Activated CD4-positive, alpha-beta T cell treated with anti-CD3 and anti-CD28 coated beads for 36 hours (primary cell): ENCODE results near the gene CRAMP1. TPM values are rescaled to one million over a fixed set of nuclear protein-coding genes. Genes with fewer than 3 reads are reported as not detected.

Experiments
- ATAC-seq: fragments of 200-7000 bp; cut with Tn5 transposase; one replicate; pipeline ENCODE4 v1.10.0; 2021; ENCODE audit warnings: mild to moderate bottlenecking, moderate library complexity
- CTCF ChIA-PET: fragments of 350-600 bp; sonication (Branson Sonifier 250); formaldehyde crosslinking; loops from one replicate; lab custom pipeline; 2021; ENCODE audit warnings: antibody characterized with exemption; lab: Charles Lee
- POLR2A ChIA-PET: fragments of 350-600 bp; sonication (Branson Sonifier 250); formaldehyde crosslinking; loops from one replicate; lab custom pipeline; 2021; ENCODE audit warnings: antibody characterized with exemption, inconsistent platforms; lab: Charles Lee
- DNase-seq: peaks from one replicate; pipeline ENCODE4 v3.0.0-alpha.2; 2020
- H3K27ac Mint-ChIP-seq: one replicate; pipeline ENCODE4 v1.8.0; 2021; ENCODE audit warnings: mixed read lengths
- H3K27me3 Mint-ChIP-seq: one replicate; pipeline ENCODE4 v1.8.0; 2021; ENCODE audit warnings: mixed read lengths
- H3K36me3 Mint-ChIP-seq: one replicate; pipeline ENCODE4 v1.8.0; 2021; ENCODE audit warnings: low read depth, mixed read lengths
- H3K4me1 Mint-ChIP-seq: one replicate; pipeline ENCODE4 v1.8.0; 2021; ENCODE audit warnings: mixed read lengths
- H3K4me3 Mint-ChIP-seq: one replicate; pipeline ENCODE4 v1.8.0; 2021; ENCODE audit warnings: mild to moderate bottlenecking, moderate library complexity, mixed read lengths
- H3K9me3 Mint-ChIP-seq: one replicate; pipeline ENCODE4 v1.8.0; 2021; ENCODE audit warnings: low read depth, mixed read lengths
- intact Hi-C, 2 experiments: fragments of 100-400 bp; cut with DNase I in 1 of 2; cut with micrococcal nuclease in 1 of 2; formaldehyde crosslinking; loops; one replicate each; pipeline versions ENCODE4 v1.14.2 to v1.15.1; 2022 to 2024; cut with DNase I, micrococcal nuclease
- total RNA-seq, 2 experiments: library from RNA; stranded (reverse); gene quantifications; one replicate each; pipeline ENCODE4 v1.2.3, GENCODE V29; 2021

CRAMP1 gene
- total RNA-seq, 2 experiments from 2014 or later, result 14.1 to 15.0 TPM

DNA sequence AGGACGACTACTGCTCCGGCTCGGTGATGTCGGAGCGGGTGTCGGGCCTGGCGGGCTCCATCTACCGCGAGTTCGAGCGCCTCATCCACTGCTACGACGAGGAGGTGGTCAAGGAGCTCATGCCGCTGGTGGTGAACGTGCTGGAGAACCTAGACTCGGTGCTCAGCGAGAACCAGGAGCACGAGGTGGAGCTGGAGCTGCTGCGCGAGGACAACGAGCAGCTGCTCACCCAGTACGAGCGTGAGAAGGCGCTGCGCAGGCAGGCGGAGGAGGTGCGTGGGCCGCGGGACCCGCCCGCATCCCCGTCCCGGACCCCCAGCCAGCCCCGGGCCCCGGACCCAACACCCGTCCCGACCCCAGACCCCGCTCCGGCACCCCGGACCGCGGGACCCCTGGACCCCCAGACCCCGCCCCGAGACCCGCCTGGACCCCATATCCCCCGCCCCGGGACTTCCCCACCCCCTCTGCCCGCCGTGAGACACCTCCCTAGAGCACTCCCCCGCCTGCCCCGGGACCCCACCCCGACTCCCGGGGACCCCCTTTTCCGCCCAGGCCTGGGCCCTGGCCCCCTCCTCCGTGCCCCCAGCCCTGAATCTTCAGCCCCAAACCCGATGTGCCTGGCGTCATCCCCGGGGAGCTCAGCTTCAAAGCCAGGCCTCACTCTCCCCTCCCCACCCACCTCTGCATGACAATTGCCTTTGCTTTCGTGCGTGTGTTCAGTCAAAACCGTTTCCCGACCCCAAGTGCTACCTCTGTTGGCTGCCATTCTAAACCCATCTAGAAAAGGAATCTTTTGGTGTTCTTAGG is 94.4 kb downstream of the CRAMP1 start:
- H3K9me3 Mint-ChIP-seq, result no peaks in the 10 kb centered on the region
- POLR2A ChIA-PET, result interaction anchor here (0.6 to 1.3 kb wide), 8 partner anchors 11 to 1608 kb away, joined by 3 to 6 read pairs (median 4); partner anchors contain the start of genes JPT2, NUBP2, RPS2 and SPSB3
- CTCF ChIA-PET, result interaction anchor here (0.6 to 2.0 kb wide), 10 partner anchors 9 to 674 kb away, joined by 3 to 16 read pairs (median 4); partner anchors contain the start of genes CRAMP1, IFT140, JPT2 and NUBP2
- intact Hi-C loops, result loop anchor here (1.0 to 5.0 kb wide), 19 partner anchors 28 to 1179 kb away; partner anchors contain the start of genes CRAMP1 (in 2 of the 2), IFT140 (in 2 of the 2), MRPS34 (in 2 of the 2) and CAPN15 (in 1 of the 2)
- H3K4me3 Mint-ChIP-seq, result peak overlapping the region; percentile 92
- H3K36me3 Mint-ChIP-seq, result peaks cover 13% of the 10 kb centered on the region
- DNase-seq (peak; percentile 74), ATAC-seq (peak; percentile 17)
- H3K27ac Mint-ChIP-seq, result peak overlapping the region; percentile 87
- H3K4me1 Mint-ChIP-seq, result peaks cover 34% of the 10 kb centered on the region
- H3K27me3 Mint-ChIP-seq, result no peaks in the 10 kb centered on the region

DNA sequence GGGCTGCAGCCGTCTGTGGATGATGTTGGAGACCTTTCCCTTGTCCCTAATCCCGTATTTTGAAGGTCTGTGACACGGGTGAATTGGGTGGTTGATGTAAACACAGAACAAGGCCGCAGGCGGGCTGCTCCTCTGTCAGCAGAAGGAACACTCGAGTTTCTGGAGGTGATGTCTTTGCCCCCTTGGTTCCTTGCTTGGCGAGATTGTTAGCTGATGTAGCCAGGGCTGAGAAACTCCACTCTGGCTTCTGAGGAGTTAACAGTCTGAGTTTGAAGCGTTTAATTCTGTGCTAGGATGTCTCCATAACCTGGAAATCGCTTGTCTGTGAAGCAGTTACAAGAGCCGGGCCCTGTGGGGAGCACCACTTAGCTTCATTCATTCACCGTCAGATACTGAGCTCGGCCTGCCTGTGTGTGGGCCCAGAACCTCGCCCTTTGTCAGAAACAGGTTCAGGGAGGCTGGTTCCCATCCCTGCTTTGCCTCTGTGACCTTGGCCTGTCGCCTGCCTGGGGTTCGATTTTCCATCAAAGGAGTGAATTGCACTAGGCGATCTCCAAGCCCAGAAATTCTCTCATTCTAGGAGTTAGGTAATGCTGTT is 95.1 kb downstream of the CRAMP1 start:
- H3K4me1 Mint-ChIP-seq, result peaks cover 35% of the 10 kb centered on the region
- intact Hi-C loops, result loop anchor here (2.0 to 5.0 kb wide), 7 partner anchors 65 to 1180 kb away; partner anchors contain the start of genes CAPN15 (in 1 of the 2), CEMP1 (in 1 of the 2), EME2 (in 1 of the 2) and MRPS34 (in 1 of the 2)
- H3K27ac Mint-ChIP-seq, result peak overlapping the region; percentile 87
- H3K27me3 Mint-ChIP-seq, result no peaks in the 10 kb centered on the region
- ChIA-PET CTCF (interaction anchor here (0.6 to 2.0 kb wide), 4 partner anchors 29 to 75 kb away, joined by 3 to 16 read pairs (median 4); partner anchors contain the start of genes EME2, JPT2, MRPS34 and NUBP2), POLR2A (interaction anchor here (0.6 kb wide), 1 partner anchor 14 kb away, joined by 3 read pairs; no protein-coding TSS in a partner anchor)
- DNase-seq (peak; percentile 57), ATAC-seq (no peak)
- H3K4me3 Mint-ChIP-seq, result peak overlapping the region; percentile 92
- peaks cover 9% of the 10 kb centered on the region for H3K36me3 Mint-ChIP-seq
- no peaks in the 10 kb centered on the region for H3K9me3 Mint-ChIP-seq

DNA sequence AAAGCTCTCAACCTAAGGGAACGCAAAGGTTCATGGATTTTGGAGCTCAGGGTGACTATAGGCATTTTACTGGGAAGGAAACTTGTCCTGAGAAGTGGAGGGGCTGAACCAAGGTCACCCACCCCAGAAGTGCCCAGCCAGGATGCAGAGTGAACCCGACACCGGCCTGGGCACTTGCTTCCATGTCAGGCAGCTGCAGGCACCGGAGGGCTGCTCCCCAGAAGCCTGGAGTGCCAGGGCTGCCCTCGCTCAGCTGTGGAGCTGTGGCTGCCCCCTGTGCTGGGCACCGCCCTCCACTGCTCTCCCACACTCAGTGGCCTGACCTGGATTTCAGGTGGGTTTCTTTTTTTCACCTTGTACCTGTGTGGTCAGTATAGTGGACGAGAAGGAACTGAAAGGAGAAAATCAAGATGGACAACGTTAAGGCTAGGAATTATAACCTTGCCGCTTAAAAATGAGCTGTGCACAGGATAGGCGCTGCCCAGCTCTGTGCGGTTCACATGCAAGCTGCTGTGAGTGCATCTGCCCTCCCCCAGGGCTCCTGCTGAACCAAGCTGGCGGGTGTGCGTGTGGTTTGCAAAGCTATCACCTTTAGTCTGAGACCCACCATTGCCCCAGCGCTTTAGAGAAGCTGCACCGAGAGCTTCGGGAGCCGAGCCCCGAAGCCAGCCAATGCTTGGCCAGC is 96.1 kb downstream of the CRAMP1 start:
- DNase-seq (no peak), ATAC-seq (no peak)
- intact Hi-C loops, result loop anchor here (5.0 kb wide), 5 partner anchors 64 to 1181 kb away; partner anchors contain the start of genes CAPN15 (in 1 of the 2), CEMP1 (in 1 of the 2), EME2 (in 1 of the 2) and MRPS34 (in 1 of the 2)
- peaks cover 42% of the 10 kb centered on the region for H3K4me1 Mint-ChIP-seq
- no peaks in the 10 kb centered on the region for H3K27me3 Mint-ChIP-seq
- ChIA-PET POLR2A (interaction anchor here (0.5 kb wide), 1 partner anchor 262 kb away, joined by 8 read pairs; no protein-coding TSS in a partner anchor), CTCF (interaction anchor here (0.6 to 1.5 kb wide), 4 partner anchors 30 to 345 kb away, joined by 3 to 5 read pairs (median 4); partner anchors contain the start of genes EME2, JPT2 and MRPS34)
- no peaks in the 10 kb centered on the region for H3K9me3 Mint-ChIP-seq
- H3K36me3 Mint-ChIP-seq, result peaks cover 6% of the 10 kb centered on the region
- peak overlapping the region; percentile 92 for H3K4me3 Mint-ChIP-seq
- no peak overlapping the region for H3K27ac Mint-ChIP-seq

DNA sequence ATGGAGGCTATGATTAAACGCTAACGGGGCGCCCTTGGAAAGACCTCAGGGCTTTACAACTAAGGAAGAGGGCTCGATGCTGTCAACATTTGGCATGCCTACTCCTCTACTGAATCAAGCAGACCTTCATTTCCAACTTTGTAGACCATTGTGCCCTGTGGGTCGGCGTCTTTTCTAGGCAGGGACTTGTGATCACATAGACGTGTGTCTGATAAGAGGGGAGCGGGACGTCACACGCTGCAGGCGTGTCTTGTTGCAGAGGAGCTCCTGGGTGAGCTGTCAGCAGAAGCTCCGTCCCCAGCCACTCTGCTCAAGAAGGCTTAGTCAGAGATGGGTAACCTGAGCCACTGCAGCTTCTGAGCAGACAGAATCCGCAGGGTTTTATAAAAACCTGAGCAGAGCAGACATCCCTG is 96.6 kb downstream of the CRAMP1 start:
- ChIA-PET CTCF (interaction anchor here (0.6 to 1.5 kb wide), 3 partner anchors 36 to 345 kb away, joined by 3 to 5 read pairs (median 4); partner anchors contain the start of genes EME2 and MRPS34), POLR2A (no interaction called here)
- no peak for ATAC-seq
- Mint-ChIP-seq H3K36me3 (peaks cover 4% of the 10 kb centered on the region), H3K27me3 (no peaks in the 10 kb centered on the region), H3K4me1 (peaks cover 45% of the 10 kb centered on the region), H3K9me3 (no peaks in the 10 kb centered on the region), H3K4me3 (peak overlapping the region; percentile 92), H3K27ac (no peak overlapping the region)
- intact Hi-C loops, result loop anchor here (5.0 kb wide), 5 partner anchors 64 to 1181 kb away; partner anchors contain the start of genes CAPN15 (in 1 of the 2), CEMP1 (in 1 of the 2), EME2 (in 1 of the 2) and MRPS34 (in 1 of the 2)
- DNase-seq, result peak; percentile 33

DNA sequence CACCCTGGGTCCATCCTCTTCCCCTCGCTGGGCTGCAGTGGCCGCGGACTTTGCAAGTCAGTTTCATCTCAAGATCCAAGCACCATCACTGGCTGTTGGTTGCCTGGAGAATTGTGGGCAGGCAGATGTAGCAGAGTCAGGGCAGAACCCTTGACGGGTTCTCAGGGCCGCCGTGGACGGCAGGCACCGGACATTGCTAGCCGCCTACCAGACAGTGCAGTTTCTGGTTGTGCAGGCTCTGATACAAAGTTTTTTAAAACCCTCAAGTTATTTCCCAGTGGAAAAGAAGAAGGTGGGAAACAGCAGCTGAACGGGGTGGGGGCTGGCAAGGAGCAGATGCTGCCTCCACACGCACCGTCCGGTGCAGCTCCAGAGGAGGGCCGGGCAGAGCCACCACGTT is 97.2 kb downstream of the CRAMP1 start:
- H3K4me3 Mint-ChIP-seq, result no peak overlapping the region
- H3K27me3 Mint-ChIP-seq, result no peaks in the 10 kb centered on the region
- H3K27ac Mint-ChIP-seq, result no peak overlapping the region
- H3K9me3 Mint-ChIP-seq, result no peaks in the 10 kb centered on the region
- ChIA-PET CTCF (no interaction called here), POLR2A (interaction anchor here (0.5 kb wide), 1 partner anchor 213 kb away, joined by 3 read pairs; no protein-coding TSS in a partner anchor)
- ATAC-seq (no peak), DNase-seq (no peak)
- H3K36me3 Mint-ChIP-seq, result peaks cover 4% of the 10 kb centered on the region
- peaks cover 45% of the 10 kb centered on the region for H3K4me1 Mint-ChIP-seq
- intact Hi-C loops, result loop anchor here (5.0 kb wide), 5 partner anchors 63 to 1182 kb away; partner anchors contain the start of genes CAPN15 (in 1 of the 2), CEMP1 (in 1 of the 2), EME2 (in 1 of the 2) and MRPS34 (in 1 of the 2)

DNA sequence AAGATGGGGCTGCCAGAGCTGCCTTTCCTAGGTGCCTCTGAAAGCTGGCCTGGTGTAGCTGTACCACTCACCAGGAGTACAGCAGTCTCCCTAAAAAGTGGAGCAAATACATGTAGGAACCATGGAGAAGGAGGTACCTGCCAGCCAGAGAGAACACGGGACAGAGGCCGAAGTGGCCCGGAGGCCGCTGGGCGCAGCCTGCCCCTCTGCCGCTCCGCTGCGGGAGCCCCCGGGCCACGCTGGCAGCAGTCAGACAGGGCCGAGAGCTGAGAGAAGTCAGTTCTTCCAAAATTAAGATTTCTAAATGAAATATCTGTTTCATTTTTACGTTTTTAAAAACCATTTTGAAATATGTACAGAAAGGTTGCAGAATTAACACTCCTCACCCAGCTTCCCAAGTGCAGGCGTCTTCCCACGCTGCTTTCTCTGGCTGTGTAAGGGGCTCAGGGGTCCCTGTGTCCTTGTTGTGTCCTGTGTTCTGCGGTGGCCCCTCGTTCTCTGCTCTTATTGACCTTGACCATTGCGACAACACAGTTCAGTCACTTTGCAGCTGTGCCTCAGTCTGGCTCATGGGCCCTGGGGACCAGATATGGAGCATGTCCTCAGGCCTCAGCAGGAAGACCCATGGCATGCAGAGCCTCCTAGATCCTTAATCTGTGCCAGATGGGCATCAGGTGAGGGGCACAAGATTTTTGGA is 98.8 kb downstream of the CRAMP1 start:
- CTCF ChIA-PET, result no interaction called here
- Mint-ChIP-seq H3K36me3 (peaks cover 4% of the 10 kb centered on the region), H3K4me1 (peaks cover 40% of the 10 kb centered on the region), H3K9me3 (no peaks in the 10 kb centered on the region), H3K27ac (no peak overlapping the region), H3K4me3 (no peak overlapping the region), H3K27me3 (no peaks in the 10 kb centered on the region)
- DNase-seq (no peak), ATAC-seq (no peak)
- intact Hi-C loops, result no loop called here
- POLR2A ChIA-PET, result interaction anchor here (0.6 to 0.7 kb wide), 2 partner anchors 55 to 1786 kb away, joined by 3 to 6 read pairs; no protein-coding TSS in a partner anchor

DNA sequence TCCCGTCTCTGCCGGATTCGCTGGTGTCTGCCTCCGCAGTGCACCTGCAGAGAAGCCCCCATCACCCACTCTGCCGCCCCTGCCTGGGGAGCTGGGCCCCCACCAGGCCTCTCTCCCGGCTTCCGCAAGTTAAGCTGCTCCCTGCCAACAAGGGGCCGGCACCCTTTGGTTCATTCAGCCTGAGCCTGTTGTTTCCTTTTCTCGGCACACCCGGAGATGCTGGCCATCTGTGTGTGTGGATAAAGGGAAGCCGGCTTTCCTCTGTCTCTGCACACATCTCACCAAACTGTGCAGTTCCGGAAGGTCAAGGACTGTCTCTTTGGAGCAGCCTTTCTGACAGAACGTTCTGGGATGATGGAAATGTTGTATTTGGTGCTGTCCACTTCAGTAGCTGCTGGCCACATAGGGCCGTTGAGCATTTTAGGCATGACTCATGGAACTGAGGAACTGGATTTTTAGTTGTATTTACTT is 100.7 kb downstream of the CRAMP1 start:
- intact Hi-C loops, result no loop called here
- CTCF ChIA-PET, result no interaction called here
- no peak for DNase-seq
- no peak for ATAC-seq
- no peaks in the 10 kb centered on the region for H3K27me3 Mint-ChIP-seq
- peaks cover 34% of the 10 kb centered on the region for H3K4me1 Mint-ChIP-seq
- H3K27ac Mint-ChIP-seq, result no peak overlapping the region
- H3K36me3 Mint-ChIP-seq, result peaks cover 1% of the 10 kb centered on the region
- no peaks in the 10 kb centered on the region for H3K9me3 Mint-ChIP-seq
- POLR2A ChIA-PET, result no interaction called here
- H3K4me3 Mint-ChIP-seq, result no peak overlapping the region

DNA sequence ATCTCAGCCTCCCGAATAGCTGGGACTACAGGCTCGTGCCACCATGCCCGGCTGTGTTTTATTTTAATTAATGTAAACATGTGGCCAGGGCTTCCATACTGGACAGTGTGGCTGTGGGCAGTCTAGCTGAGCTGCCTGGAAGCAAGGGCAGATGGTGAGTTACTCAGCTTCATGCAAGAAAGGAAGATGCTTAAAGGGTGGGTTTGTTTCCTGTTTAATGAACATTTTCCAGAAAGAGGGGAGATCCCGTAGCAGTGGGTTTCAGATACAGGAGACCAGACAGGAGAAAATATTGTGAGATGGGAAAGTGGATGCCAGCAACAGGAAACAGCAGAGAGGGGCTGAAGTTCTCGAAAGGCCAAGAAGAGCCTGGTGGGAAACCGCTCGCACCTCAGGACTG is 101.2 kb downstream of the CRAMP1 start:
- H3K27me3 Mint-ChIP-seq, result no peaks in the 10 kb centered on the region
- ChIA-PET CTCF (interaction anchor here (0.6 kb wide), 1 partner anchor 724 kb away, joined by 3 read pairs; no protein-coding TSS in a partner anchor), POLR2A (no interaction called here)
- H3K4me3 Mint-ChIP-seq, result no peak overlapping the region
- DNase-seq (no peak), ATAC-seq (no peak)
- peaks cover 1% of the 10 kb centered on the region for H3K36me3 Mint-ChIP-seq
- intact Hi-C loops, result no loop called here
- peaks cover 29% of the 10 kb centered on the region for H3K4me1 Mint-ChIP-seq
- H3K9me3 Mint-ChIP-seq, result no peaks in the 10 kb centered on the region
- H3K27ac Mint-ChIP-seq, result no peak overlapping the region

DNA sequence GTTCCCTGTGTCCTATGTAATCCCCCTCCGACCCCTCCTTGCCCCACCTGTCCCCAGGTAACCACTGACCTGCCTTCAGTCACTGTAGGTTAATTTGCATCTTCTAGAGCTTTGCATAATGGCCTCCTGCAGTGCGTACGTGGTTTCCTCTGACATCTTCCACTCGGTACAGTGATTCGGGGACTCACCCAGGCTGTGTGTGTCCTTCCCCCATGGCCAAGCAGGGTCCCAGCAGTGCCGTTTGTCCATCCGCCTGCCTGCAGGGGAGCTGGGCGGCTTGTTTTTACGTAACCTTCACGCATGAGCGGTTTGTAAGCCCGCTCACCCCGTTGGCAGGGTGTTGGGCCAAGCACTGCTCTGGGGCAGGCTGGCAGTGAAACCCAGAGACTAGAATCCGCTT is 101.8 kb downstream of the CRAMP1 start:
- no peak overlapping the region for H3K27ac Mint-ChIP-seq
- CTCF ChIA-PET, result interaction anchor here (0.6 kb wide), 1 partner anchor 723 kb away, joined by 3 read pairs; no protein-coding TSS in a partner anchor

DNA sequence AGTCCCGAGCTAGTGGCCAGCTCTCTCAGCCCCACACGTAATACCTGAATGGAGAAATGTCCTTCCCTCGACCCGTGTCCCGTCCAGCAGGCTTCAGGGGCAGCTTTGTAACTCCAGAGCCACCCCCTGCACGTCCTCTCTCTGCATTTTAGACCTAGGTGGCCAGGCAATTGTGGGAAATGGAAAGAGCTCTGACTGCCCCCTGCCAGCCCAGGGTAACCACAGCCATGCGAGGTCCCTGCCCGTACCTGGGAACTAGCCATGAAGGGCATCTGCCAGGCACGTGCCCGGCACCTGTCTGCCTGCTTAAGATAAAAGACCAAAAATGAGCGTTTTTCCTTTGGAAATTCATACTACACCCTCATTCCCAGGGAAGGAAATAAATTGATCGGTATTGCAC is 103.1 kb downstream of the CRAMP1 start:
- no peak for DNase-seq
- H3K27ac Mint-ChIP-seq, result no peak overlapping the region
- peaks cover under 1% of the 10 kb centered on the region for H3K36me3 Mint-ChIP-seq
- ChIA-PET POLR2A (no interaction called here), CTCF (no interaction called here)
- H3K4me1 Mint-ChIP-seq, result peaks cover 26% of the 10 kb centered on the region
- no peaks in the 10 kb centered on the region for H3K9me3 Mint-ChIP-seq
- no peaks in the 10 kb centered on the region for H3K27me3 Mint-ChIP-seq
- no peak overlapping the region for H3K4me3 Mint-ChIP-seq
- intact Hi-C loops, result loop anchor here in 1 of 2 experiments (5.0 kb wide), 1 partner anchor 38 kb away; the partner anchor contains the start of gene JPT2
- no peak for ATAC-seq

More for the DNA sequence above, 101.8 kb downstream of the CRAMP1 start:
- Mint-ChIP-seq H3K4me3 (no peak overlapping the region), H3K4me1 (peaks cover 28% of the 10 kb centered on the region), H3K36me3 (peaks cover 1% of the 10 kb centered on the region), H3K27me3 (no peaks in the 10 kb centered on the region), H3K9me3 (no peaks in the 10 kb centered on the region)
- DNase-seq (no peak), ATAC-seq (no peak)
- intact Hi-C loops, result no loop called here
- POLR2A ChIA-PET, result no interaction called here
